Testis (tissue), 2 donors: Measurements from ENCODE around the gene SLCO4A1.

ENCODE experiments used
- CTCF ChIP-seq, 3 experiments: fragments of 450-650 bp in 2 of 3; fragments of 200-600 bp in 1 of 3; sonication (generic) in 1 of 3; IDR thresholded peaks; one replicate each; pipeline ENCODE4 v1.5.1; 2016 to 2019; ENCODE audit warnings: antibody characterized with exemption in 3 of 3, mild to moderate bottlenecking in 2 of 3, moderate library complexity in 1 of 3
- POLR2A ChIP-seq: fragments of 450-650 bp; IDR thresholded peaks from one replicate; pipeline ENCODE4 v1.6.1; 2017; ENCODE audit warnings: antibody characterized with exemption, mild to moderate bottlenecking, moderate library complexity

- TF ChIP-seq CTCF (IDR thresholded peaks at IDR 0.05) (no peak), POLR2A (no peak)
Observed at GRCh38 chr20:62647521-62648317, 5.4 kb downstream of the SLCO4A1 start.
